ENCODE measurements around the gene AGRN.
A peak's percentile ranks its signal among the peaks of the same experiment; 100 is the strongest.

Gene AGRN

GRCh38 chr1:1035291-1035943 lies 15.5 kb downstream of the AGRN start:
- H3K27ac ChIP-seq: no peak overlapping the region
- TF ChIP-seq ZFX (IDR thresholded peaks at IDR 0.05) (no peak), CTCF (conservative IDR thresholded peaks at IDR 0.05) (no peak)

DNA sequence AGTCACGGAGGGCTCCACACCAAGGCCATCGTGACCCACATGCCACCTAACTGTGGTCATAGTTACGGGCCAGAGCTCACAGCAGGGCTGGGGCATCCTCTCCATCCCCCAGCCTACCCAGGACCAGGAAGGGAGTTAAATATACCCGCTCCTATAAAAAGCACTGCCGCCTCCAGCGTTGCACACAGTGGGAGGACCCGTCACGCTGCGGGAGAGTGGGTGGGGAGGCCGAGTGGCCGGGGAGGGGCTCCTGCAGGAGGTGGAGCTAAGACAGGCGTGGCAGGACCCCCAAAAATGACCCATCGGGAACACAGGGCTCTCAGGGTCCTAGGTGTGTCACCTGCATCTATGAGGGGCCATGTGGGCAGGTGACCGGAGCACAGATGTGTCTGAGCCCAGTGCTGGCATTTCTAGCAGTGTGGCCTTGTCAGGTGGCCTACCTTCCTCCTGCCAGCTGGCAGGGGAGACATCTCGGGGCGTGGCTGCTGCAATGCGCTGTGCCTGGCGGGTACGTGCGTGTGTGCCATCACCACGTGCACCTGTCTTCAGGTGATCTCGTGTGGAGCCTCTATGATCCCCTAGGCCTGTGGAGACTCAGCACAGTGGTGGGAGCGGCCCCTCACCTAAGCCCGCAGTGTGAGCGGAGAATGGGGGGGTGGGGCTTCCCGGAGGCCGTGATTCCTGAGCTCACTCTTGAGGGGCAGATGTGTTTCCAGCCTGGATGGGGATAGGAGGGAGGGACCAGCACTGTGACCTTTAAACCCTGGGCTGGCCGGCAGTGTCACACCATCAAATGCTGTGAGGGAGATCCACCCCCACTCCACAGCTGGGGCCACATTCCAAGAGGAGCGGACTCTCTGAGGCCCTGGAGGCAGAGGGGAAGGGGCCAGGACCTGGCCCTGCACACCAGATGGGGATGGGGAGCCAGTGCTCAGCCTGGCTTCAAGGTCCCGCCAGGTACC lies 17.7 kb downstream of the AGRN start:
- no peak overlapping the region for H3K27ac ChIP-seq
- TF ChIP-seq ZFX (IDR thresholded peaks at IDR 0.05) (no peak), CTCF (conservative IDR thresholded peaks at IDR 0.05) (no peak)

GRCh38 chr1:1038694-1039093 lies 18.8 kb downstream of the AGRN start:
- no peak overlapping the region for H3K27ac ChIP-seq
- TF ChIP-seq CTCF (conservative IDR thresholded peaks at IDR 0.05) (no peak), ZFX (IDR thresholded peaks at IDR 0.05) (no peak)

- TF ChIP-seq CTCF (conservative IDR thresholded peaks at IDR 0.05): no peak
- no peak for TF ChIP-seq ZFX (IDR thresholded peaks at IDR 0.05)
- peak overlapping the region; percentile 72; the same call in 1 of the 2 replicates for H3K27ac ChIP-seq
These were observed 19.4 kb downstream of the AGRN start for GRCh38 chr1:1039145-1039910.

DNA sequence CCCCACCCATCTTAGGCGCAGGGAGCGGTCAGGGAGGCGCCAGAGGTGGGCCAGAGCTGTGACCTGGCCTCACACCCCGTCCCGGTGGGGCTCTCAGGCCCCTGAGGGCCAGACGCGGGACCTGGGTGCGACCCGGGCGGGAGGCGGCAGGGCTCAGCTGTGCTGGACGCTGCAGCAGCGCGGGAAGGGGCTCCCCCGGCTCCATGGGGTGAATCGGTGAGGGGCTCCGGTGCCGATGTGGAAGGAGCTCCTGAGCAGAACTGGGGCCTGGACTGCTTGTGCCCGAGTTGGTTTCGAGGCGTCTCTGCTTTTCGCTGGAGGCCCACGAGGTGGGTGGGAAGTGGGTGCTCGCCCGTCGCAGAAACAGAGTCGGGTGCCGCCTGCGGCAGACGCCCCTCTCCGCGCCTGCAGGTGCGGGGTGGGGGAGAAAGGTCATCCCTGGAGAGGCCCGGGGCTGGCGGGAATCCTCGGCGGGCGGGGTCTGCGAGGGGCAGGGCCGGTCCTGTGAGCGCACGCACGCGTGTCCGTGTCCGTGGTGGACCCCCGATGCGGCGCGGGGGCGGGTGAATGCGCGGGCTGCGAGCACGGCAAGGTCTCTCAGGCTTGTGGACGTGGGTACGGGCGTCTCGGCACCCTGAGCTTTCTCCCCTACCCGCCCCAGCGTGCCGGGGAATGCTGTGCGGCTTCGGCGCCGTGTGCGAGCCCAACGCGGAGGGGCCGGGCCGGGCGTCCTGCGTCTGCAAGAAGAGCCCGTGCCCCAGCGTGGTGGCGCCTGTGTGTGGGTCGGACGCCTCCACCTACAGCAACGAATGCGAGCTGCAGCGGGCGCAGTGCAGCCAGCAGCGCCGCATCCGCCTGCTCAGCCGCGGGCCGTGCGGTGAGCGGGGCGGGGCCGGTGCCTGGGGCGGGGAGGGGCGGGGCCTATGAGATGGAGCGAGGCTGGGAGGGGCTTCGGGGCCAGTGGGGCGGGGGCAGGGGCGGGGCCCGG lies 20.4 kb downstream of the AGRN start:
- H3K27ac ChIP-seq: peak overlapping the region; percentile 72
- no peak; the same call in 1 of the 2 replicates for TF ChIP-seq CTCF (conservative IDR thresholded peaks at IDR 0.05)
- no peak for TF ChIP-seq ZFX (IDR thresholded peaks at IDR 0.05)

DNA sequence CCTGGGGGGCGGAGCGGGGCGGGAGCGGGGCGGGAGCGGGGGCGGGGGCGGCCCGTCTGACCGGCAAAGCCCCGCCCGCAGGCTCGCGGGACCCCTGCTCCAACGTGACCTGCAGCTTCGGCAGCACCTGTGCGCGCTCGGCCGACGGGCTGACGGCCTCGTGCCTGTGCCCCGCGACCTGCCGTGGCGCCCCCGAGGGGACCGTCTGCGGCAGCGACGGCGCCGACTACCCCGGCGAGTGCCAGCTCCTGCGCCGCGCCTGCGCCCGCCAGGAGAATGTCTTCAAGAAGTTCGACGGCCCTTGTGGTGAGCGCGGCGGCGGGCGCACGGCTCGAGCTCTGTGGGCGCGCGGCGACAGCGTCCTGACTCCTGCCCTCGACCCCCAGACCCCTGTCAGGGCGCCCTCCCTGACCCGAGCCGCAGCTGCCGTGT lies 21.2 kb downstream of the AGRN start:
- no peak overlapping the region for H3K27ac ChIP-seq
- TF ChIP-seq ZFX (IDR thresholded peaks at IDR 0.05) (no peak), CTCF (conservative IDR thresholded peaks at IDR 0.05) (no peak)
